Measurements from ENCODE around the gene TBCD. TPM values are rescaled to one million over a fixed set of nuclear protein-coding genes. Genes with fewer than 3 reads are reported as not detected.

The TBCD gene
- total RNA-seq, 2 experiments from 2014 or later, result 87.8 to 145 TPM

DNA sequence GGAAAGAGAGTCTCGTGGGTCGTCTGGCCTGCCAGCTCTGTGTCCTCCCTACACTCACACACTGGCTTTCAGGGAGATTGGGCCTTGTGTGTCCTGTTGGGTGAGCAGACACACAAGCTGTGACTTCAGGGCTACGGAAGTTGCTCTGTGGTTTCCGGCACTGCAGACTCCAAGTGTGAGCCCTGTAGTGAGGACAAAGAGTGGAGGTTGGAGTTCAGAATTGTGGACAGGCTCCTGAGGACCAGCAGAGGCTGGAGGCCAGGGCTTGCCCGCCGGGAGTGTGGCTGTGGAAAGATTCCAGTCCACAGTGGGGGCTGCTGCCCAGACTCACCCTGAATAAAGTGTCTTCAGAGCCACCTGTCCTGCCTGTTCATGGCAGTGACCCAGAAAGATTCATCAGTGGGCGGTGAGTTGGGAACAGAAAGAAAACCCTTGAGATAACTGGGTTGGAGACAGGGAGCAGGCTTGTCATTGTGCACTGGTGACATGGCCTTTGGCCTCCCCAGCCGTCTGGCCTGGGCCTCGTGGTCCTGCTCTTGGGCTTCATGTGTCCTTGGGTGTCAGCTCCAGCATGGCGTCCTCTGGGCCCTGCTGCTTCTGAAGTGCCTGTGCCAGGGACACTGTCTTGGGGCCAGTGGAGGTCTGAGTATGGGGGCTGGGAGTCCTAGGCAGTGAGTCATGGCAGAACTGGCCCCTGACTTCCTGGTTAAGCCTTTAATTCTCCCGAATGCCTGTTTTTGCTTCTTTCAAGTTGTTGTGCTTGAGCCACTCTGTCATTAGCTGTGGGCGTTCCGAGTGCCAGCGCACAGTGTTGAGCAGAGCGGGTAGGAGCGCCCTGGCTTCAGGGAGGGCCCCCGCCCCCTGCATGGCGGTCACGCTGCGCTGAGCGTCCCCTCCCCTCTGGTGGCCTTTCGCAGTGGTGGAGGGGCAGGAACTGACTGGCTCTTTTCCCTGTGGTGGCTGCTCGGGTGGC lies 107.9 kb downstream of the TBCD start:
- Histone ChIP-seq H3K4me3 (ENCODE audit: low read depth, low read length, poor library complexity, severe bottlenecking) (no peak overlapping the region), H3K4me2 (ENCODE audit: low read length) (peak overlapping the region; percentile 41), H3K36me3 (ENCODE audit: insufficient read depth, low read length) (peaks cover 13% of the 10 kb centered on the region; the same call in 1 of the 2 replicates), H4K20me1 (ENCODE audit: insufficient read depth, low read length) (peaks cover 9% of the 10 kb centered on the region; the same call in 1 of the 2 replicates), H2AFZ (ENCODE audit: low read length) (no peak overlapping the region), H3K79me2 (ENCODE audit: insufficient read depth, low read depth, low read length) (no peaks in the 10 kb centered on the region), H3K27ac (ENCODE audit: low read depth, low read length, poor library complexity, severe bottlenecking) (no peak overlapping the region), H3K9me2 (ENCODE audit: insufficient read depth, low read length) (no peaks in the 10 kb centered on the region), H3K4me1 (ENCODE audit: insufficient read depth, low read length, poor library complexity, severe bottlenecking) (peaks cover 53% of the 10 kb centered on the region), H3K9me3 (ENCODE audit: low read length) (no peaks in the 10 kb centered on the region)
- ChIA-PET POLR2A (interaction anchor here (0.6 kb wide), 1 partner anchor 35 kb away, joined by 3 read pairs; no protein-coding TSS in a partner anchor), CTCF (ENCODE audit: unreplicated experiment) (interaction anchor here (1.8 kb wide), 1 partner anchor 11 kb away, joined by 6 read pairs; no protein-coding TSS in a partner anchor)
- peak; percentile 40 for DNase-seq (ENCODE audit: low spot score)
- intact Hi-C loops (cut with micrococcal nuclease; ENCODE audit: unreplicated experiment), result no loop called here
- no peak for TF ChIP-seq EZH2phosphoT487 (IDR thresholded peaks at IDR 0.05; ENCODE audit: borderline replicate concordance, low read depth, low read length)
- TF ChIP-seq, protein P1, sequence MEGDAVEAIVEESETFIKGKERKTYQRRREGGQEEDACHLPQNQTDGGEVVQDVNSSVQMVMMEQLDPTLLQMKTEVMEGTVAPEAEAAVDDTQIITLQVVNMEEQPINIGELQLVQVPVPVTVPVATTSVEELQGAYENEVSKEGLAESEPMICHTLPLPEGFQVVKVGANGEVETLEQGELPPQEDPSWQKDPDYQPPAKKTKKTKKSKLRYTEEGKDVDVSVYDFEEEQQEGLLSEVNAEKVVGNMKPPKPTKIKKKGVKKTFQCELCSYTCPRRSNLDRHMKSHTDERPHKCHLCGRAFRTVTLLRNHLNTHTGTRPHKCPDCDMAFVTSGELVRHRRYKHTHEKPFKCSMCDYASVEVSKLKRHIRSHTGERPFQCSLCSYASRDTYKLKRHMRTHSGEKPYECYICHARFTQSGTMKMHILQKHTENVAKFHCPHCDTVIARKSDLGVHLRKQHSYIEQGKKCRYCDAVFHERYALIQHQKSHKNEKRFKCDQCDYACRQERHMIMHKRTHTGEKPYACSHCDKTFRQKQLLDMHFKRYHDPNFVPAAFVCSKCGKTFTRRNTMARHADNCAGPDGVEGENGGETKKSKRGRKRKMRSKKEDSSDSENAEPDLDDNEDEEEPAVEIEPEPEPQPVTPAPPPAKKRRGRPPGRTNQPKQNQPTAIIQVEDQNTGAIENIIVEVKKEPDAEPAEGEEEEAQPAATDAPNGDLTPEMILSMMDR (conservative IDR thresholded peaks at IDR 0.05; ENCODE audit: low read length), result no peak
- no TSS peak for BruUV-seq (replicated peaks)

DNA sequence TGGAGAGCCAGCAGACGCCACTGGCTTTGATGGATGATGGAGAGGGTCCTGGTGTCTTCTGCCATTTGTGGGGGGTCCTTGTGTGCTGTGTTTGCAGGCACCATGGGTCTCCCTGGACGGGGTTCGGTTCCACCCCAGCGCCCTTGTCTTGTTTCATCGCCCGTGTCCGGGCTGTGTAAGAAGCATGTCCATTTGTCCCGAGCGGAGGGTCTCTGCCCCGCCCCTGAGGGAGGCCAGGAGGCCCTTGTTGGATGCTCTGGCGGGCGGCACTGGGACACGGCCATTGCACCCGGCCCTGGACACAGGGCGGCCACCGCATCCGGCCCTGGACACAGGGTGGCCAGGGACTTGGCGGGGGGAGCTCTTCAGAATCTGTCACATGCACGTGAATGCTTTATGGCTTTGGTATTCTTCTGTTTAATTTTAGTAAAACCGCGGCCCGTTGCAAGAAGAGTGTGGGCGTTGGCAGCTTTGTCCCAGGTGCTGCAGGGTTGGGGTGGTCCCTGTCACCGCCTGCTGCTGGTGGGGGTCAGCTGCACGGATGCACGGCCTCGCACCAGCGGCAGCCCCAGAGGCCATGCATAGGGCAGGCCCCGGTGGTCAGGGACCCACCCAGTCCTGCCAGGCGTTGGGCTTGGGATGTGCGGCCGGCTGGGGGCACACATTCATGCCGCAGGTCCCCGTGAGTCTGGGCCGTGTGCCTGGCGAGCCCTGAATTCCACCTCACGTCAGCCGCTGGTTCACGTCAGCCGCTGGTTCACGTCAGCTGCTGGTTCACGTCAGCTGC lies 108.9 kb downstream of the TBCD start:
- ChIA-PET CTCF (ENCODE audit: unreplicated experiment) (interaction anchor here (1.8 kb wide), 1 partner anchor 10 kb away, joined by 6 read pairs; no protein-coding TSS in a partner anchor), POLR2A (interaction anchor here (0.7 to 1.5 kb wide), 3 partner anchors 8 to 70 kb away, joined by 3 to 4 read pairs (median 4); no protein-coding TSS in a partner anchor)
- H3K9me3 ChIP-seq (ENCODE audit: low read length), result no peaks in the 10 kb centered on the region
- no peak overlapping the region for H3K4me3 ChIP-seq (ENCODE audit: low read depth, low read length, poor library complexity, severe bottlenecking)
- H3K9me2 ChIP-seq (ENCODE audit: insufficient read depth, low read length), result no peaks in the 10 kb centered on the region
- H3K4me1 ChIP-seq (ENCODE audit: insufficient read depth, low read length, poor library complexity, severe bottlenecking), result peaks cover 59% of the 10 kb centered on the region
- no peaks in the 10 kb centered on the region for H3K79me2 ChIP-seq (ENCODE audit: insufficient read depth, low read depth, low read length)
- H3K36me3 ChIP-seq (ENCODE audit: insufficient read depth, low read length), result peaks cover 6% of the 10 kb centered on the region; the same call in 1 of the 2 replicates
- intact Hi-C loops (cut with micrococcal nuclease; ENCODE audit: unreplicated experiment), result no loop called here
- H3K4me2 ChIP-seq (ENCODE audit: low read length), result peak overlapping the region; percentile 41
- no peak for DNase-seq (ENCODE audit: low spot score)
- no peak overlapping the region for H2AFZ ChIP-seq (ENCODE audit: low read length)
- H4K20me1 ChIP-seq (ENCODE audit: insufficient read depth, low read length), result peaks cover 16% of the 10 kb centered on the region; the same call in 1 of the 2 replicates
- BruUV-seq (replicated peaks), result no TSS peak
- TF ChIP-seq, protein P1 (conservative IDR thresholded peaks at IDR 0.05; ENCODE audit: low read length), result no peak
- no peak for TF ChIP-seq EZH2phosphoT487 (IDR thresholded peaks at IDR 0.05; ENCODE audit: borderline replicate concordance, low read depth, low read length)
- no peak overlapping the region for H3K27ac ChIP-seq (ENCODE audit: low read depth, low read length, poor library complexity, severe bottlenecking)

Data from OCI-LY7 (cell line).